ENCODE measurements around the gene TRIO.
A peak's percentile ranks its signal among the peaks of the same experiment; 100 is the strongest.

TRIO gene

DNA sequence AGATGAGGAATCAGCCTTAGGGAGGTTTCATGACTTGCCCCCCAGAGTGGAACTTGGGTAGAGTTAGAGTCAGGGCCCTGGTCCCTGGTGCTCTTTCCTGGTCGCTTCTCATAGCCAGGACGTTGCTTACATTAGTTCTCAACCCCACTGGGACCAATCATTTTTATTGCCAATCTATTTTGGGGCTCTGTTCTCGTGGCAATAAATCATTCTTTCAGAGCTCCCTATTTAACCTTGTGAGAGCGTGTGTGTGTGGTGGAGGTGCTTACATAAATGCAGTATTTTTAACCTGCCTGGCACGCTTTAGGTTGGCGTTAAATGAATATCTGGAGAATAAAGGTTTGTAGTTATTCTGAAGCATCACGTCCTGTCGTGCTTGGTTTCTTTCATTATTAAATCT, 4.1 kb downstream of the TRIO start:
- DNase-seq (ENCODE audit: low read depth) = no peak

- no peak for DNase-seq (ENCODE audit: low read depth)
These were observed 5.3 kb downstream of the TRIO start for GRCh38 chr5:14148483-14148882.

- no peak for DNase-seq (ENCODE audit: low read depth)
These were observed 5.9 kb downstream of the TRIO start for GRCh38 chr5:14148890-14149671.

- no peak for DNase-seq (ENCODE audit: low read depth)
These were observed 6.6 kb downstream of the TRIO start for GRCh38 chr5:14149672-14150274.

GRCh38 chr5:14151416-14151815, 8.3 kb downstream of the TRIO start:
- DNase-seq (ENCODE audit: low read depth) = no peak

- DNase-seq (ENCODE audit: low read depth) = no peak
These were observed 10.1 kb downstream of the TRIO start for GRCh38 chr5:14153071-14153864.

DNA sequence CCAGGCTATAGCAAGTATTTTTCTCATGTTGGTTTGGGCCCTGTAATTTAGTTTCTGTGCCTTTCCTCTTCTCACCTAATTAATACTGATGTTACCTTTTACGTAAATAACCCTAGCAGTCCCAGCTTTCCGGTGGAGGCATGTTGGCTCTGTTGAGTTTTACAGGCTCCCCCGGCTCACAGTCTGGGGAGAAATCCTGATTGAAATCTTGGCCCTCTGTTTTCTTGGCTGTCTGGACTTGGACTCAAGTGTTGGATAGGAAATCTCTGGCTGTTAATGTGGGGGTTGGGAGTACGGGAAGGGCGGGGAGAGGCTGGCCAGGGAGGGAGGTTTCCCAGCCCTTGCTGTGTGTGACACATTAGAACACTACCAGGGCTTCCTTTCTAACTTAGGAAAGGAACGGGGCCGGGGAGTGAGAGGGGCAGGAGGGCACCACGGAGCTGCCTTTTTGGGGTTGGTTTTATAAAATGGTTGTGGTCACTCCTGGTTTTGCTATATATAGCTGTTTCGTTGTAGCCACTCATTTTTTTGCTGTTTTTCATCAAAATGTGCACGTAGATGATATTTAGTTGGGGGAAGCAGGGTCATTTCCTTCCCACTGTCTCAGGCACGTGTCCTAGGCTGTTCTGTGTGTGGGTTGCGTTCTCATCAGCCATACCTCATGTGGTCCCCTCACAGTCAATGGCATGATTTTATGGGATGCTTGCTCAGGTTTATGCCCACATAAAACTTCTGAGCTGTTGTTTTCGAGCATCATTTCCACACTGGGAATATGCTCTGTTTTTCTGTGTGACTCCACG, 11.0 kb downstream of the TRIO start:
- DNase-seq (ENCODE audit: low read depth) = peak; percentile 77

DNA sequence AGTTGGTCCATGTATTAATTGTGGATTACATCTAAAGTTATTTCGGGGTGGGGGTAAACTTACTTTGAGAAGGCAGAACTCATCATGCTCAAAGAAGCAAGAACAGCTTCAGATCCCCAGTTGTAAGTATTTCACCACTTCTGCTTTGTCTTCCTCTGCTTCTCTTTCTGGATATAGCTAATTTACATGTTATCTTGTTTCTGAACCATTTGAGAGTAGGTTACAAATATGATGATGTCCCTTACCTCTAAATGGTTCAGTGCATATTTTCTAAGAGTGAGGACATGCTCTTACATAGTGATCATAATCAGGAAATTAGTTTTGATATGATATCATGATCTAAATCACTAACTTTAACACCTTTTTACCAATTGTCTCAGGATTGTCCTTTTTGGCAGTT, 11.9 kb downstream of the TRIO start:
- no peak for DNase-seq (ENCODE audit: low read depth)

DNA sequence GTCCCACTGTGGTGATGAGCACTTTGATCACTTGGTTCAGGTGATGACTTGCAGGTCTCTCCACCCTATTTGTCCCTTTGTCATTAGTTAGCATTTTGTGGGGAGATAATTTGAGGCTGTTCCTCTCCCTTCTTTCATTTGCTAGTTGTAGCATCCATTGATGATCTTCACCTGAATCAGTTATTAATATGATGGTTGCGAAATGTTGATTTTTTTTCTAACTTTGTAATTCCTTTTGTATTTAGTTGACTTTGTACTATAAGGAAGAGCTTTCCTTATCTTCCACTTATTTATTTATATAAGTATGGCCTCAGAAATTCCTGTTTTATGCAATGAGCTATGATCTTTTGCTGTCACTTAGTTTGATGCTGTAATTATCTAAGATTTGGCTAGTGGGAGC, 12.6 kb downstream of the TRIO start:
- no peak for DNase-seq (ENCODE audit: low read depth)

DNA sequence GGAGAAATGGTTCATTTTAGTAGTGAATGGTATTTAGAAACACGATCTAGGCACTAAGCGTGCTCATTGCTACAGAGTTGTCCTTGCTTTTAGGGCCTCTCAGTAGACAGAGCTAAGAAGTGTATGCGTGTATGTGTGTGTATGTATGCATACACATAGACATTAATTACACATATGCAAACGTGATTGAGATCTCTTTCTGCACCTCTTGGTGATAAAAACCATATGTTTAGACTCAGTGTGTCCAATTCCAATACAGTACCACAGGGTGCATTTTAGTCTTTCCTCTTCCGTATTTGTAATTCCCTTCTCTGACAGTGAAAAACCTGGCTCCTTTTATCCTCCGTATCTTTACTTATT, 13.1 kb downstream of the TRIO start:
- DNase-seq (ENCODE audit: low read depth) = no peak

DNA sequence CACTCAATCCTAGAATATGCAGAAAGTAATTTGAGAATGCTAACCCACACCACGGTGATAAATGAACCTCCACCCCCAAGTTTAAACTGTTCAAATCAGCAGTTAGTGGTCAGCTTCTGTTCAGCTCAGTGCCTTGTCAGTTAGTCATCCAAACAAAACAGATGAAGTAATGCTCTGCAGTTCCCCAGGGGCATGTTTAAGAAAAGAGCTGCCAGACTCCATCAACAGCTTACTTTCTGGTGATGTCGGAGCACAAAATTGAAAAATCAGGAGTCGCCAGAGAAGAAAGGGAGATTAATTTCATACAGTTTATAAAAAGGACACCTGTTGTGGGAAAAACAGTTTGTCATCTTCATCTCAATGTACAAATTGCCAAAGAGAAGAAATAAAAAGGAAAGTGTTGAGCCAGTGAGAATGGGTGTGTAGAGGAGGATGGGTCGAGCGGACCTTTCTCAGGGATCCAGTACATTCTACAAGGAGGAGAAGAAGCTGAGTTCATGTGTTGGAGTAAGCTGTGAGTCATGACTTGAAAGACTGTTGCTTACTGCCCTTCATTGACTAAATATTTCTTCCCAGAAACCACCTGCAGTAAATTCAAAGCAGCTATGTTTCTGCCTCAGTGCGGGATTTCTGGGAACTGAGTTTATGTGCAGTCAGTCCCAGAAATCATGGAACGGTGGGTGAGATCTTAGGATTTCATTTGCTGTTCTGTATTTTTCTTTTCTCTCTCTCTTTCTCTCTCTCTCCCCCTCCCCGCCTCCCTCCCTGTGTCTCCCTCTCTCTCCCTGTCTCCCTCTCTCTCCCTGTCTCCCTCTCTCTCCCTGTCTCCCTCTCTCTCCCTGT, 13.7 kb downstream of the TRIO start:
- DNase-seq (ENCODE audit: low read depth) = peak; percentile 99

- DNase-seq (ENCODE audit: low read depth) = no peak
These were observed 14.3 kb downstream of the TRIO start for GRCh38 chr5:14157493-14157782.

GRCh38 chr5:14158890-14159666, 15.9 kb downstream of the TRIO start:
- no peak for DNase-seq (ENCODE audit: low read depth)

DNA sequence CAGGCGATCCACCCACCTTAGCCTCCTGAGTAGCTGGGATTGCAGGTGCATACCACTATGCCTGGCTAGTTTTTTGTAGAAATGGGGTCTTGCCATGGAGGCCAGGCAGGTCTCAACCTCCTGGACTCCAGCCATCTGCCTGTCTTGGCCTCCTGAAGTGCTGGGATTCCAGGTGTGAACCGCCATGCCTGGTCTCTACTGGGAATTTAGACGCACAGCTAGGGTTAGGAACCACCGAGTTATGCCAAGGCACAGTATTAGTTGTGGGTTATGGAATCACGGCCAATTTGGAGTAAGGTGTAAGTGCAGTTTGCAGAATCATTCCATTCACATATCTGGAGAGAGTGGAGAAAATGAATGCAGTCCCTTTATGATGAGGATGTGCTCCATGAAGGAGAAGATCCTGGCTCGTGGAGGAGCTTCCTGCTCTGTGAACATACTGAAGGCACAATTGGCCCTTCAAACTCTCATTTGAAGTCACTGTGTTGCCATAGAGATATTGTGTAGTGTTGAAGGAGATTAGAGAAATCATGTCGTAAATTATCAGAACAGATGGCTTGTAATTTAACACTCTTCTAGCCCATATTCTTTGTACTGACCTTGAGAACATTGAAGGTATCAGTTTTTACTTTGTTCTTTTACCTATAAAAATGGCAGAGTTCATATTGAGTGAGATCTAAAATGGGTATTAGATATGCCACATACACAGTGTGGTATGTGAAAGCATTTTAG, 18.8 kb downstream of the TRIO start:
- no peak for DNase-seq (ENCODE audit: low read depth)

DNA sequence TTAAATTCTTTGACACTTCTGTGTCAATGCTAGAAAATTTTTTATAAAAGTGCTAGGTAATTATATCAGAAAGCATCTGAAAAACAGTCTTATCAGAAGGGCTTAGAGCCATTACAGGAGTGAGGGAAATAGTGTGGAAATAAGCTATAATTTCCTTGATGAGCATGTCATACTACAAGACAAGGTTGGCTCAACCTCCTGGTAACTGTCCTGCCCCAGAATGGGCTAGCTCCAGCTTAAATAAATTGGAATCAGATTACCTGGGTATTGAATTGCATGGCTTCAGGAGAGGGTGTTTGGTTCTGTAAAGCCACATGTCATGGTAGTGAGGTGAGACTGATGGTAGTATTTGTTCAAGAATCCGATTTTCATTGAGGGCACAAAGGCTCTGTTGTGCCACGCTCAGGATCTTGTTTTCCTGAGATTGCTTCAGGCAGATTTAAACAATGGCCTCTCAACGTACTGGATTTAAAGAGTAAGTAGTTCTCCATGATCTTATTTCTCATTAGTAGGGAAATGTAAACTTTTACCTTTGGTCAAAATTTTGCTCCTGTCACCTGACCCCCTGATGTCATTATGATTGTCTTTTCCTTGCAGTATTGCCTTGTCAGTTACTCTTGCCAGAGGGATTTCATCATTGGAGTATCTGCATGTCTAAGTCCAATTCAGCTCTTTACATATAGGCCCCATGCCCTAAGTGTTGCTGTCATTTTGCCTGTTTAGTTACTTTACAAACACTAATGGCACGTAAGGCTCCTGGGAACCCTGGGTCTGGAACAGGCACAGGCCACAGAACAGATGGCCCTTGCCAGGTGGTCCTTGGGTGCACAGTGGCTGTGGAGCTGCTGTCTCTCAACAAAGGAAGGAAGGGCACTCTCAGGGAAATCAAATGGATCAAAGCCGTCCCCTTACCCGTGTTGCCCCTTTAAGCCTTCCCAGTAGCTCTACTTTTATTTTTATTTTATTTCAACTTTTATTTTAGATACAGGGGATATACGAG, 21.3 kb downstream of the TRIO start:
- no peak for DNase-seq (ENCODE audit: low read depth)

- DNase-seq (ENCODE audit: low read depth) = peak; percentile 88
These were observed 22.4 kb downstream of the TRIO start for GRCh38 chr5:14165375-14166106.

DNA sequence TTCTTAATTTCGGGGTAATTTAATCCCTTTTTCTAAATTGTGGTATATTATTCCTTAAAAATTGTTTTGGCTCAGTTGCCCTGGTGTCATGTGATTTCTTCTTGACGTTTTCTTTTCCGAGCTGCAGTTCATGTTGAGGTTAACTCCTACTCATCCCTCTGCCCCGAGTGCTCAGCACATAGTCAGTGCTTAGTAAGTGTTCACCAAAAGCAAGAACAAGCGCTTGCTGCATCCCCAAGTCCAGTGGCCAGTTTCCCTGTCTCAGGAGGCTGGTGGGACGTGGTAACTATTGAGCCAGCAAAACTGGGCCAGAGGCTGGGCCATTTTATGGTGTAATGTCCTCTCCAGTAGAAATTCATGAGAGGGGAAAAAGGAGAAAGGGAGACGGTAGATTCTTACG, 23.3 kb downstream of the TRIO start:
- DNase-seq (ENCODE audit: low read depth) = no peak

DNA sequence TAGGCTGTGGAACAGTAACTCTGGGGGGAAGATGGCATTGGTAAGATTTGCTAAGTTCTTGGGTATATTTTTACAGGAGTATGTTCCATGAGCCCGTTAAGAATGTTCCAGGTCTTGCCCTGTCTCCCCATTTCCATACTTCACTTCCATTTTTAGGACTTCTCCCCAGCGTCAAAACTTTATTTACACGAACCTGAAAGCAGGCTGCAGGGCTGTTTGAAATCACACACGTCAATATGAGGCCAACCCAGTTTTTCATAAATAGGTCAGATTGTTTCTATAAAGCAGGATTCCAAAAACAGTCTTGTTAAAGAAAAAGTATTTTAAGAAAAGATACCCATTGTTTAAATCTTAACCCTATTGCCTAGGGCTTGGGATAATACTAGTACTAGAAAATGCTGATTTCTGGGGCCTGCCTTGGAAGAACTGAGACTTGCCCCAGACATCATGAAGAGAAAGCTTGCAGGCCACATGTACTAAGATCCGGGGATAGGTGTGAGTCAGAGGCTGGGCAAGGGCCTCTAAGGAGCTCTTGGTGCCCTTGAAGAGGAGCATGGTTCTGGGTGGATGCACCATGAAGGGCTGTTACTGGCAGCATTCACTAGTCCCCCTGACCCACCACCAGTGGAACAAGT, 24.2 kb downstream of the TRIO start:
- no peak for DNase-seq (ENCODE audit: low read depth)

Data from HS-5 (cell line).